PC-3 (cell line): ENCODE measurements around the gene SCNM1. TPM values are rescaled to one million over a fixed set of nuclear protein-coding genes. Genes with fewer than 3 reads are reported as not detected.

Experiments
- ATAC-seq: fragments of 200-7000 bp; cut with Tn5 transposase; 2 replicates; pipeline ENCODE4 v1.9.1; 2020; ENCODE audit warnings: mild to moderate bottlenecking, moderate library complexity
- BruUV-seq: library from RNA; stranded (reverse); fragments of 400-500 nt; replicated peaks from 2 replicates; lab custom pipeline; 2021; lab: Mats Ljungman, UMichigan
- CTCF ChIA-PET: fragments of 300-600 bp; sonication (Branson Sonifier 250); formaldehyde crosslinking; loops from one replicate; lab custom pipeline; 2022; ENCODE audit warnings: antibody characterized with exemption; lab: Charles Lee
- POLR2A ChIA-PET: fragments of 300-600 bp; sonication (Branson Sonifier 250); formaldehyde crosslinking; loops from one replicate; lab custom pipeline; 2022; ENCODE audit warnings: antibody characterized with exemption; ENCODE audit not compliant: unreplicated experiment; lab: Charles Lee
- DNase-seq: peaks from one replicate; pipeline ENCODE4 v3.0.0-alpha.2; 2015
- H2AFZ ChIP-seq: fragments of 300-600 bp; sonication (generic); 2 replicates; pipeline ENCODE4 v1.6.0; 2016; ENCODE audit warnings: antibody characterized with exemption, low read length
- H3F3A ChIP-seq: fragments of 300-600 bp; sonication (generic); one replicate; pipeline ENCODE4 v1.6.0; 2017; ENCODE audit warnings: antibody characterized with exemption, low read length, control low read depth, mild to moderate bottlenecking; ENCODE audit not compliant: unreplicated experiment
- H3K27ac ChIP-seq: fragments of 300-600 bp; sonication (generic); 2 replicates; pipeline ENCODE4 v1.5.1; 2016; ENCODE audit warnings: mild to moderate bottlenecking, low read length
- H3K27me3 ChIP-seq: fragments of 300-600 bp; sonication (generic); 2 replicates; pipeline ENCODE4 v1.6.1; 2016; ENCODE audit warnings: low read length, mixed read lengths
- H3K36me3 ChIP-seq: fragments of 300-600 bp; sonication (generic); 2 replicates; pipeline ENCODE4 v1.6.1; 2016; ENCODE audit warnings: low read depth, mixed run types, low read length, mixed read lengths
- H3K4me1 ChIP-seq: fragments of 300-600 bp; sonication (generic); 2 replicates; pipeline ENCODE4 v1.5.1; 2016; ENCODE audit warnings: low read length; ENCODE audit not compliant: insufficient read depth
- H3K4me2 ChIP-seq: fragments of 300-600 bp; sonication (generic); 2 replicates; pipeline ENCODE4 v1.6.0; 2016; ENCODE audit warnings: low read length
- H3K4me3 ChIP-seq: fragments of 300-600 bp; sonication (generic); 2 replicates; pipeline ENCODE4 v1.5.1; 2016; ENCODE audit warnings: mild to moderate bottlenecking, low read length, mixed read lengths
- H3K79me2 ChIP-seq: fragments of 300-600 bp; sonication (generic); 2 replicates; pipeline ENCODE4 v1.6.1; 2017; ENCODE audit warnings: low read length, mixed read lengths
- H3K9ac ChIP-seq: fragments of 300-600 bp; sonication (generic); 2 replicates; pipeline ENCODE4 v1.6.0; 2016; ENCODE audit warnings: mild to moderate bottlenecking, low read length
- H3K9me2 ChIP-seq: fragments of 300-600 bp; sonication (generic); replicated peaks from 2 replicates; pipeline ENCODE4 v1.6.1; 2016; ENCODE audit warnings: mixed run types, low read length, mixed read lengths
- H3K9me3 ChIP-seq: fragments of 300-600 bp; sonication (generic); 2 replicates; pipeline ENCODE4 v1.6.1; 2016; ENCODE audit warnings: low read length, mixed read lengths
- H4K20me1 ChIP-seq: fragments of 300-600 bp; sonication (generic); 2 replicates; pipeline ENCODE4 v1.6.1; 2016; ENCODE audit warnings: low read length, mixed read lengths
- EZH2 ChIP-seq: fragments of 300-600 bp; sonication (generic); IDR thresholded peaks from one replicate; pipeline ENCODE4 v1.6.1; 2017; ENCODE audit warnings: antibody characterized with exemption, mild to moderate bottlenecking, low read length; ENCODE audit not compliant: unreplicated experiment
- EZH2phosphoT487 ChIP-seq: fragments of 300-600 bp; sonication (generic); IDR thresholded peaks from 2 replicates; pipeline ENCODE4 v1.6.1; 2018; ENCODE audit warnings: mild to moderate bottlenecking, antibody characterized with exemption, low read length, borderline replicate concordance
- intact Hi-C: fragments of 100-400 bp; cut with micrococcal nuclease; formaldehyde crosslinking; loops from 2 replicates; pipeline ENCODE4 v1.9.0; 2023
- total RNA-seq: library from RNA; depleted of rRNA; stranded (reverse); fragments of >200 nt; gene quantifications from 2 replicates; pipeline ENCODE4 v1.2.3, GENCODE V29; 2014
- TF ChIP-seq, protein P1 (sequence below): fragments of 300-600 bp; sonication (generic); conservative IDR thresholded peaks from 2 replicates; pipeline ENCODE4 v1.5.1; 2017; ENCODE audit warnings: antibody characterized with exemption, low read depth, mild to moderate bottlenecking, low read length

SCNM1 gene
- total RNA-seq, 1 experiment from 2014 or later, result 80.3 TPM

GRCh38 chr1:151134991-151135390 lies 31.0 kb upstream of the SCNM1 start:
- Histone ChIP-seq H3K4me1 (no peaks in the 10 kb centered on the region), H3K9me2 (no peaks in the 10 kb centered on the region), H3K27ac (no peak overlapping the region), H3K79me2 (no peaks in the 10 kb centered on the region), H3K4me2 (no peak overlapping the region), H3K36me3 (no peaks in the 10 kb centered on the region), H4K20me1 (no peaks in the 10 kb centered on the region), H3K9ac (no peak overlapping the region), H3K27me3 (no peaks in the 10 kb centered on the region), H3K4me3 (no peak overlapping the region), H3F3A (no peaks in the 10 kb centered on the region), H3K9me3 (no peaks in the 10 kb centered on the region), H2AFZ (no peak overlapping the region)
- BruUV-seq, result no TSS peak
- POLR2A ChIA-PET, result no interaction called here
- CTCF ChIA-PET, result no interaction called here
- DNase-seq (no peak), ATAC-seq (no peak)
- intact Hi-C loops, result no loop called here
- TF ChIP-seq EZH2 (no peak), EZH2phosphoT487 (no peak)
- TF ChIP-seq, protein P1, sequence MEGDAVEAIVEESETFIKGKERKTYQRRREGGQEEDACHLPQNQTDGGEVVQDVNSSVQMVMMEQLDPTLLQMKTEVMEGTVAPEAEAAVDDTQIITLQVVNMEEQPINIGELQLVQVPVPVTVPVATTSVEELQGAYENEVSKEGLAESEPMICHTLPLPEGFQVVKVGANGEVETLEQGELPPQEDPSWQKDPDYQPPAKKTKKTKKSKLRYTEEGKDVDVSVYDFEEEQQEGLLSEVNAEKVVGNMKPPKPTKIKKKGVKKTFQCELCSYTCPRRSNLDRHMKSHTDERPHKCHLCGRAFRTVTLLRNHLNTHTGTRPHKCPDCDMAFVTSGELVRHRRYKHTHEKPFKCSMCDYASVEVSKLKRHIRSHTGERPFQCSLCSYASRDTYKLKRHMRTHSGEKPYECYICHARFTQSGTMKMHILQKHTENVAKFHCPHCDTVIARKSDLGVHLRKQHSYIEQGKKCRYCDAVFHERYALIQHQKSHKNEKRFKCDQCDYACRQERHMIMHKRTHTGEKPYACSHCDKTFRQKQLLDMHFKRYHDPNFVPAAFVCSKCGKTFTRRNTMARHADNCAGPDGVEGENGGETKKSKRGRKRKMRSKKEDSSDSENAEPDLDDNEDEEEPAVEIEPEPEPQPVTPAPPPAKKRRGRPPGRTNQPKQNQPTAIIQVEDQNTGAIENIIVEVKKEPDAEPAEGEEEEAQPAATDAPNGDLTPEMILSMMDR, result no peak

DNA sequence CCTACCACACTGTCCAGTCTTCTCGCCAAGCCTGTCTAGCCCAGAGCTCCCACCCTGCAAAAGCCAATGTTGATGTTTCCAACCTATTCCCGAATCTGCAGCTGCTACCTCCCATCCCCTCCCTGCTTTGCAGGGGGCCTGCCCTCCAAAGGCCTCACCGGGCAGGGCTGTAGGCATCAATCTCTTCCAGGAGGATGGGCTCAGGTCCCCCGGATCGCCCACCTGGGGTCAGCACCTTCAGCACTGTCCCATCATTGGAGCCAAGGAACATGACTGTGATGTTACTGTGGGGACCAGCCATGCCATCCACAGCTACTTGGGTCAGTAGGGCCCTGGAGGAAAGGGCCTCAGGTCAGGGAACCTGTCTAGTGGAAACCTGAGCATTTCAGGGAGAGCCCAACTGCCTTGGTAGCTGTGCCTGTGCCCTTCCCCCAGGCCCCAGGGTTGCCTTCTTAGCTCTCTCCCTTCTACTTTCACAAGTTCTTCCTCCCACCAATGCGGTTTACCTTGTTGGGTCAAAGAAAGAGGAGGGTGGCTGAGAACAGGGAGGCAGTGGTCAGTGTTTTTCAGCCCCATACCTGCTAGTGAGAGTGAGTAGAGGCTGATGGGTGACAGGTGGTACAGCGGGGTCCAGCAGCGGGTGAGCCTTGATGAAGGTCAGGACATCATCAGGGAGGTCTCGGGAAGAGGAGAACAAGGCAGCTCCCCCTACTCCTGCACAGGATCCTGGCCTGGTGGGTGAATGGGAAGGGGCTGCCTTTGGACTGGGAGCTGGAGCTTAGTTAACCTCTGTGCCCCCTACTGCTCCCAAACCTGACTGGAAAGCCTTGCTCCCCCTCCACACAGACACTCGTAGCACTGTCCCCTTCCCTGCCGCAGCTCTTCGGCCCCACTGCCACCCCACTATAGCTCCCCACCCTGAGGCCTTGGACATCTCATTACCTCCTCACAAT lies 30.2 kb upstream of the SCNM1 start:
- CTCF ChIA-PET, result no interaction called here
- Histone ChIP-seq H3K9ac (no peak overlapping the region), H3K36me3 (no peaks in the 10 kb centered on the region), H3F3A (no peaks in the 10 kb centered on the region), H3K4me1 (no peaks in the 10 kb centered on the region), H3K4me2 (no peak overlapping the region), H3K4me3 (no peak overlapping the region), H3K27ac (no peak overlapping the region), H3K9me2 (no peaks in the 10 kb centered on the region), H2AFZ (no peak overlapping the region), H3K9me3 (no peaks in the 10 kb centered on the region), H3K79me2 (no peaks in the 10 kb centered on the region), H4K20me1 (no peaks in the 10 kb centered on the region), H3K27me3 (no peaks in the 10 kb centered on the region)
- no TSS peak for BruUV-seq
- TF ChIP-seq EZH2phosphoT487, result no peak
- TF ChIP-seq, protein P1, result no peak
- no peak for TF ChIP-seq EZH2
- ATAC-seq, result no peak
- POLR2A ChIA-PET, result no interaction called here
- DNase-seq, result no peak
- intact Hi-C loops, result no loop called here

DNA sequence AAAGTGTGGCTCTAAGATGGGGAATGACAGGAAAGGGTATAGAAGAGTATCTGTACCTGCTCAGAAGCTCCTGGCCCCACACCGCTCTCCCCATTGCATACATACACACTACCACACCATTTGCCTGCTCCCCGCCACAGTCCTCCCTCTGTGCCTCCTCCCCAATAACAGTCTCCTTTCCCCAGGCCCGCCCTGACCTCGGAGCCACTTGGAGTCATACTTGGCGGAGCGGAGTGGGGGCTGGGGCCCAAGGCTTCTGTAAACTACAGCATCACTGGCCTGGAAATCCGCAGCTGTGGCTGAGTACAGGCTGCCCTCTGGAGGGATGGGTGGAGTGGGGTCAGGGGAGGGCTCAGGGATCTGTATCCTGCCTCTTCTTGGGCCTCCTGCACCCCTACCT lies 28.2 kb upstream of the SCNM1 start:
- no TSS peak for BruUV-seq

More for the DNA sequence above, 28.2 kb upstream of the SCNM1 start:
- Histone ChIP-seq H4K20me1 (no peaks in the 10 kb centered on the region), H3K4me3 (no peak overlapping the region), H3K27me3 (no peaks in the 10 kb centered on the region), H2AFZ (no peak overlapping the region), H3K9me2 (no peaks in the 10 kb centered on the region), H3K36me3 (no peaks in the 10 kb centered on the region), H3K9me3 (no peaks in the 10 kb centered on the region), H3F3A (no peaks in the 10 kb centered on the region), H3K4me1 (no peaks in the 10 kb centered on the region), H3K9ac (no peak overlapping the region), H3K79me2 (no peaks in the 10 kb centered on the region), H3K27ac (no peak overlapping the region), H3K4me2 (no peak overlapping the region)
- ChIA-PET CTCF (no interaction called here), POLR2A (no interaction called here)
- intact Hi-C loops, result no loop called here
- ATAC-seq (no peak), DNase-seq (no peak)
- TF ChIP-seq EZH2 (no peak), EZH2phosphoT487 (no peak)
- TF ChIP-seq, protein P1, result no peak
